ENCODE data around the gene TBCC. TPM values are rescaled to one million over a fixed set of nuclear protein-coding genes. Genes with fewer than 3 reads are reported as not detected.
A peak's percentile ranks its signal among the peaks of the same experiment; 100 is the strongest.

Gene TBCC
- total RNA-seq, 4 donors from 2014 or later = 5.2 to 43.3 (median 27.3) TPM

- no peak overlapping the region for H3K4me3 ChIP-seq
- H3K27me3 ChIP-seq = no peaks in the 10 kb centered on the region
- peak overlapping the region; percentile 36 to 67 (median 53) for H3K27ac ChIP-seq
- in situ Hi-C loops (cut with MboI; ENCODE audit: low pct_ligation_motif_present in 1 of 4, low pct_unique_long_range_greater_than_20kb in 1 of 4, low sequenced_read_pairs in 3 of 4) = no loop called here
- H3K36me3 ChIP-seq = no peaks in the 10 kb centered on the region
- intact Hi-C loops (cut with DNase I; ENCODE audit: low total_unique reads) = no loop called here
- peaks cover 17 to 57% (median 37%) of the 10 kb centered on the region in 4 donors for H3K4me1 ChIP-seq
- TF ChIP-seq POLR2AphosphoS5 (IDR thresholded peaks at IDR 0.05) (no peak), POLR2A (IDR thresholded peaks at IDR 0.05) (no peak), CTCF (IDR thresholded peaks at IDR 0.05) (no peak), EP300 (IDR thresholded peaks at IDR 0.05; ENCODE audit: low read depth) (no peak)
- H3K9me3 ChIP-seq = no peaks in the 10 kb centered on the region
- WGBS, 2 donors (ENCODE audit: low coverage in 1 of 2) = 64 to 76% methylated on average over 4 to 5 of the region's 5 CpGs
- DNase-seq = no peak
Observed at GRCh38 chr6:42790549-42791181, 44.8 kb upstream of the TBCC start.

- H3K4me1 ChIP-seq = peaks cover 17 to 67% (median 42%) of the 10 kb centered on the region in 4 donors
- no peaks in the 10 kb centered on the region for H3K27me3 ChIP-seq
- in situ Hi-C loops (cut with MboI; ENCODE audit: low pct_ligation_motif_present in 1 of 4, low pct_unique_long_range_greater_than_20kb in 1 of 4, low sequenced_read_pairs in 3 of 4) (no loop called here), intact Hi-C loops (cut with DNase I; ENCODE audit: low total_unique reads) (no loop called here)
- no peak for TF ChIP-seq EP300 (IDR thresholded peaks at IDR 0.05; ENCODE audit: low read depth)
- TF ChIP-seq POLR2A (IDR thresholded peaks at IDR 0.05) = no peak
- TF ChIP-seq POLR2AphosphoS5 (IDR thresholded peaks at IDR 0.05) = no peak
- no peak for TF ChIP-seq CTCF (IDR thresholded peaks at IDR 0.05)
- H3K4me3 ChIP-seq = no peak overlapping the region
- H3K9me3 ChIP-seq = no peaks in the 10 kb centered on the region
- peak overlapping the region in 2 of 4 donors; percentile 5 to 14 for H3K27ac ChIP-seq
- 62 to 67% methylated on average over 4 of the region's 4 CpGs for WGBS, 2 donors (ENCODE audit: low coverage in 1 of 2)
- no peak for DNase-seq
- no peaks in the 10 kb centered on the region for H3K36me3 ChIP-seq
Observed at GRCh38 chr6:42788671-42789070, 42.8 kb upstream of the TBCC start.

DNA sequence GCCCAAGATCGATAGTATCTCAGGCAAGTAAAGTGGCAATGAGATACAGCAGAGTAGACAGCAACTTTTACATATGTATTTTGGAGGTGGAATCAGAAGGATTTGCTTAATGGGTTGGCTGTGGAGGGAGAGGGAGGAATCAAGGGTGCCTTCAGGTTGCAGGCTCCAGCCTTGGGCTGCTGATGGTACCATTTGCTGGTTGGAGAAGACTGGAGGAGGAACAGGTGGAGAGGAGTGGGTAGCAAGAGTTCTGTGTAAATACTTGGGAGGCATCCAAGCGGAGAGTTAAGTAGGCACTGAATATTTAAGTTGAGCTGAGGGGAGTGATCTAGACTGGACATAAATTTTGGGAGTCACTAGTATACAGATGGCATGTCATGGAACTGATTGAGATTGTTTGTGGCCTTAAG lies 41.2 kb upstream of the TBCC start:
- peaks cover 17 to 65% (median 42%) of the 10 kb centered on the region in 4 donors for H3K4me1 ChIP-seq
- no peaks in the 10 kb centered on the region for H3K9me3 ChIP-seq
- TF ChIP-seq POLR2A (IDR thresholded peaks at IDR 0.05) (no peak), CTCF (IDR thresholded peaks at IDR 0.05) (no peak), POLR2AphosphoS5 (IDR thresholded peaks at IDR 0.05) (no peak), EP300 (IDR thresholded peaks at IDR 0.05; ENCODE audit: low read depth) (no peak)
- H3K27ac ChIP-seq = peak overlapping the region in 2 of 4 donors; percentile 24 to 39
- H3K4me3 ChIP-seq = no peak overlapping the region
- intact Hi-C loops (cut with DNase I; ENCODE audit: low total_unique reads) (no loop called here), in situ Hi-C loops (cut with MboI; ENCODE audit: low pct_ligation_motif_present in 1 of 4, low pct_unique_long_range_greater_than_20kb in 1 of 4, low sequenced_read_pairs in 3 of 4) (no loop called here)
- DNase-seq = no peak
- H3K27me3 ChIP-seq = no peaks in the 10 kb centered on the region
- WGBS, 2 donors (ENCODE audit: low coverage in 1 of 2) = 58 to 82% methylated on average over 2 of the region's 2 CpGs
- H3K36me3 ChIP-seq = no peaks in the 10 kb centered on the region

GRCh38 chr6:42786525-42786985 lies 40.7 kb upstream of the TBCC start:
- in situ Hi-C loops (cut with MboI; ENCODE audit: low pct_ligation_motif_present in 1 of 4, low pct_unique_long_range_greater_than_20kb in 1 of 4, low sequenced_read_pairs in 3 of 4) = no loop called here
- TF ChIP-seq CTCF (IDR thresholded peaks at IDR 0.05) (no peak), POLR2A (IDR thresholded peaks at IDR 0.05) (no peak)
- no peaks in the 10 kb centered on the region for H3K9me3 ChIP-seq
- peaks cover 17 to 64% (median 41%) of the 10 kb centered on the region in 4 donors for H3K4me1 ChIP-seq
- no peak for DNase-seq
- WGBS, 2 donors (ENCODE audit: low coverage in 1 of 2) = 74 to 77% methylated on average over 3 of the region's 3 CpGs
- no peaks in the 10 kb centered on the region for H3K36me3 ChIP-seq
- H3K4me3 ChIP-seq = no peak overlapping the region
- intact Hi-C loops (cut with DNase I; ENCODE audit: low total_unique reads) = no loop called here
- no peaks in the 10 kb centered on the region for H3K27me3 ChIP-seq
- peak overlapping the region; percentile 24 to 100 (median 70) for H3K27ac ChIP-seq
